ENCODE measurements around the gene SEMA5A. TPM values are rescaled to one million over a fixed set of nuclear protein-coding genes. Genes with fewer than 3 reads are reported as not detected.

SEMA5A gene
- total RNA-seq, 2 donors from 2014 or later, result 17.6 to 34.1 TPM

GRCh38 chr5:9173281-9174048, 372.4 kb downstream of the SEMA5A start:
- intact Hi-C loops (cut with DNase I), result no loop called here
- DNase-seq (ENCODE audit: low spot score), result no peak

GRCh38 chr5:9170026-9170425, 375.8 kb downstream of the SEMA5A start:
- intact Hi-C loops (cut with DNase I), result no loop called here
- no peak for DNase-seq (ENCODE audit: low spot score)

GRCh38 chr5:9169557-9169902, 376.3 kb downstream of the SEMA5A start:
- intact Hi-C loops (cut with DNase I), result no loop called here
- DNase-seq (ENCODE audit: low spot score), result no peak

- no peak for DNase-seq (ENCODE audit: low spot score)
- intact Hi-C loops (cut with DNase I), result no loop called here
These were observed 376.9 kb downstream of the SEMA5A start for GRCh38 chr5:9168791-9169556.

- no peak for DNase-seq (ENCODE audit: low spot score)
- intact Hi-C loops (cut with DNase I), result no loop called here
These were observed 379.4 kb downstream of the SEMA5A start for GRCh38 chr5:9166202-9167112.

GRCh38 chr5:9165546-9165945, 380.3 kb downstream of the SEMA5A start:
- intact Hi-C loops (cut with DNase I), result no loop called here

GRCh38 chr5:9160747-9161146, 385.1 kb downstream of the SEMA5A start:
- intact Hi-C loops (cut with DNase I), result no loop called here
- no peak for DNase-seq (ENCODE audit: low spot score)

More at GRCh38 chr5:9165546-9165945, 380.3 kb downstream of the SEMA5A start:
- DNase-seq (ENCODE audit: low spot score), result no peak

- intact Hi-C loops (cut with DNase I), result no loop called here
- no peak for DNase-seq (ENCODE audit: low spot score)
These were observed 388.1 kb downstream of the SEMA5A start for GRCh38 chr5:9157811-9158210.

GRCh38 chr5:9157020-9157419, 388.9 kb downstream of the SEMA5A start:
- DNase-seq (ENCODE audit: low spot score), result no peak
- intact Hi-C loops (cut with DNase I), result no loop called here

GRCh38 chr5:9156282-9156681, 389.6 kb downstream of the SEMA5A start:
- DNase-seq (ENCODE audit: low spot score), result no peak
- intact Hi-C loops (cut with DNase I), result no loop called here

GRCh38 chr5:9151684-9152427, 394.0 kb downstream of the SEMA5A start:
- intact Hi-C loops (cut with DNase I), result no loop called here
- no peak for DNase-seq (ENCODE audit: low spot score)

GRCh38 chr5:9149988-9150387, 395.9 kb downstream of the SEMA5A start:
- DNase-seq (ENCODE audit: low spot score), result no peak
- intact Hi-C loops (cut with DNase I), result no loop called here

GRCh38 chr5:9148242-9148641, 397.6 kb downstream of the SEMA5A start:
- DNase-seq (ENCODE audit: low spot score), result no peak
- intact Hi-C loops (cut with DNase I), result no loop called here

- intact Hi-C loops (cut with DNase I), result no loop called here
- DNase-seq (ENCODE audit: low spot score), result no peak
These were observed 405.2 kb downstream of the SEMA5A start for GRCh38 chr5:9140711-9141110.

- no peak for DNase-seq (ENCODE audit: low spot score)
- intact Hi-C loops (cut with DNase I), result no loop called here
These were observed 405.7 kb downstream of the SEMA5A start for GRCh38 chr5:9140202-9140601.

- DNase-seq (ENCODE audit: low spot score), result no peak
- intact Hi-C loops (cut with DNase I), result no loop called here
These were observed 406.5 kb downstream of the SEMA5A start for GRCh38 chr5:9139344-9139743.

GRCh38 chr5:9128136-9128535, 417.7 kb downstream of the SEMA5A start:
- no peak for DNase-seq (ENCODE audit: low spot score)
- intact Hi-C loops (cut with DNase I), result no loop called here

GRCh38 chr5:9126490-9126889, 419.4 kb downstream of the SEMA5A start:
- intact Hi-C loops (cut with DNase I), result no loop called here

GRCh38 chr5:9125852-9126251, 420.0 kb downstream of the SEMA5A start:
- intact Hi-C loops (cut with DNase I), result no loop called here
- no peak for DNase-seq (ENCODE audit: low spot score)

More at GRCh38 chr5:9126490-9126889, 419.4 kb downstream of the SEMA5A start:
- DNase-seq (ENCODE audit: low spot score), result no peak

Measured in posterior vena cava (tissue), 2 donors.